GM12874 (cell line): Measurements from ENCODE around the gene HECTD2.

ENCODE experiments used
- CTCF ChIP-seq: IDR thresholded peaks from 2 replicates; pipeline ENCODE4 v1.5.1; 2011; ENCODE audit warnings: low read depth, mild to moderate bottlenecking, control low read depth, low read length, moderate library complexity; ENCODE audit not compliant: insufficient read depth

HECTD2 gene

GRCh38 chr10:91380873-91381256 lies 29.3 kb upstream of the HECTD2 start:
- TF ChIP-seq CTCF: no peak

GRCh38 chr10:91381257-91381891 lies 28.8 kb upstream of the HECTD2 start:
- no peak for TF ChIP-seq CTCF

- no peak for TF ChIP-seq CTCF
Observed at GRCh38 chr10:91385306-91386085, 24.6 kb upstream of the HECTD2 start.

- peak; percentile 25; the same call in 1 of the 2 replicates for TF ChIP-seq CTCF
Observed at GRCh38 chr10:91389636-91390512, 20.3 kb upstream of the HECTD2 start.

- no peak for TF ChIP-seq CTCF
Observed at GRCh38 chr10:91391920-91392319, 18.2 kb upstream of the HECTD2 start.

- no peak for TF ChIP-seq CTCF
Observed at GRCh38 chr10:91406322-91406721, 3.8 kb upstream of the HECTD2 start.
